Stimulated activated CD8-positive, alpha-beta memory T cell treated with anti-CD3 and anti-CD28 coated beads, Interleukin-12 subunit alpha, Interleukin-12 subunit beta, amount 100 ng/mL, for 24 hours (primary cell): ENCODE data around the gene LCNL1.

Source experiments
- DNase-seq: peaks from one replicate; pipeline ENCODE4 v3.0.0-alpha.2; 2020; ENCODE audit errors: extremely low read depth

The LCNL1 gene

GRCh38 chr9:136982232-136983051, at the start of gene LCNL1:
TSS of gene LCNL1 (plus strand) at chr9:136982993. CDS start at chr9:136983587, 594 bp downstream.
- no peak for DNase-seq

- DNase-seq, result no peak
Measured at GRCh38 chr9:136934277-136934676, 48.5 kb upstream of the LCNL1 start.

DNA sequence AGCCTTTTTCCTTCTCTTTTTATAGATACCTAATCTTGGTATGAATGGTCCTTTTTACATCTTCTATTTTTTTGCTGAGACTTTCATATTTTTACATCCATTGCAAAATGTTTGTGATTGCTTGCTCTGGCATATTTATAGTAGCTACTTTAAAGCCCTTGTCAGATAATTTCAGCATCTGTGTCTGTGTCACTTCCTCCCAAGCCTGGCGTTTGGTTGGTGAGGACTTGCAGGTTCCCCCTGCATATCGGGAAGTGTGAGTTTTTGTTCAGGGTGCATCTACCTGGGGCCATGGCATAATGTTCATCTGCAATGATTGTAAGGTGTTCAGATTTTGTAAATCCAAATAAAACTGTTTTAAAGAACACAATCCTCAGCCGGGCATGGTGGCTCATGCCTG, 47.1 kb upstream of the LCNL1 start:
- DNase-seq, result no peak

- no peak for DNase-seq
Measured at GRCh38 chr9:136936645-136937170, 46.1 kb upstream of the LCNL1 start.

GRCh38 chr9:136937186-136938001, 45.4 kb upstream of the LCNL1 start:
- DNase-seq, result no peak

GRCh38 chr9:136939431-136939995, 43.3 kb upstream of the LCNL1 start:
- DNase-seq, result no peak

GRCh38 chr9:136939996-136940525, 42.7 kb upstream of the LCNL1 start:
- DNase-seq, result no peak

DNA sequence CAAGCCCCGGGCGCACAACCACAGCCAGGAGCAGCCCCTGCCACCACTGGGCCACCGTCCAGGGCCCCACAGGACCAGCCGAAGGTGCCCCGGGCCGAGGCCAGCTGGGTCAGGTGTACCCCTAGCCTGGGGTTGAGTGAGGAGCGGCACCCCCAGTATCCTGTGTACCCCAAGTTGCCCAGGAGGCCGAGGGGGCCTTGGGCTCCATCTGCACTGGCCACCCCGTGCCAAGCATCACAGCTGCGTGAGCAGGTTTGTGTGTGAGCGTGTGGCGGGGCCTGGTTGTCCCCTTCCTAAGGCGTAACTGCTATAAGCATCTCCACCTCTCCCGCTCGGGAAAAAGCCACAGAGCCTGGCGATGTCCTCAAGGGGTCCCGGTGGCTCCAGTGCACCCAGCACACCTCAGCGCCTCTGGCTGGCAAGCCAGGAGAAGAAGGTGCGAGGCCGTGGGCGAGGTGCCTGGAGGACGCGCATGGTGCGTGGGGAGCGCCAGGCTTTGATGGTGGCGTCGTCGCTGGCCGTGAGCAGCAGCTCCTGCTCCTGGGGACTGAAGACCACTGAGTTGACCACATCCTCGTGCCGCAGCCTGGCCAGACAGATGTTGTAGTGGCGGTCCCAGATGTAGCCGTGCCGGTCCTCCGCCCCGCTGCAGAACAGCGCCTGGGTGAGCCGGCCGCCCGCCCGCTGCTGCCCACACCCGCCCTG, 42.1 kb upstream of the LCNL1 start:
- DNase-seq, result no peak

DNA sequence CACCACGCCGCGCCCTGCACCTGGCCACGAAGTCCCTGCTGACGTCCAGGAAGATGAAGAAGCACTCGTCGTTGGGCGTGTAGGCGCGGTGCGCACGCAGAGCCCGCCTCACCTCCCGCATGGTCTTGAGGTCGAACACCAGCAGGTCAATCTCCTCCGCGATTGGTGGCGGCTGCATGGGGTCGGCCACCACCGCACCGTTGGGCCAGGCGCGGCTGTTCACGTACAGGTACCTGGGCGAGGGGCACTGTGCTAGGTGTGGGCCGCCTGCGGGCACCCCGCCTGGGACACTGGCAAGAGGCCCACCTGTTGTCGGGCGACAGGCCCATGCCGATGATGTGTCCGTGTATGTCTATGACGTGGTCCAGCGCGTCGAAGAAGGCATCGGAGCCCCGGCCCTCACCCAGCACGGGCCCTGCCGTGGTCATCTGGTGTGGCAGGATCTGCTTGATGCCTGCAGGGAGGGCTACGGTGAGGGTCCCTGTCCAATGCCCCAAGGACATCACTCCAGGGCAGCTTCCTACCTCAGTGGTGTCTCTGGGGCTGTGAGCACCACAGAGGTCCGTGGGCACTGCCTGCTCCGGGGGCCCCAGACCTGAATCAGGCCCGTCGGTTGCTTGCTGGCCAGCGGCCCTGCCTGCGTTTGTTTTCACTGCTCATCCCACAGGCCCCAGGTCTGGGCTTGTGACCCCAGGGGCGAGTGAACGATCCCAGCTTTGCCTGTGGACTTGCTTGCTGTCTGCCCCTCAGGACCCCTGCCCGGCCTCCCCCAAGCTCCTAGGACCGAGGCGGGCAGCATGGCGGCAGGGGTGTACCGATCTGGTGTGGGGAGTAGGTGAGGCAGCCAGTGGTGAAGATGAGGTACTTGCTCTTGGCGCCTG, 41.3 kb upstream of the LCNL1 start:
- no peak for DNase-seq

GRCh38 chr9:136942112-136942880, 40.5 kb upstream of the LCNL1 start:
- no peak for DNase-seq

DNA sequence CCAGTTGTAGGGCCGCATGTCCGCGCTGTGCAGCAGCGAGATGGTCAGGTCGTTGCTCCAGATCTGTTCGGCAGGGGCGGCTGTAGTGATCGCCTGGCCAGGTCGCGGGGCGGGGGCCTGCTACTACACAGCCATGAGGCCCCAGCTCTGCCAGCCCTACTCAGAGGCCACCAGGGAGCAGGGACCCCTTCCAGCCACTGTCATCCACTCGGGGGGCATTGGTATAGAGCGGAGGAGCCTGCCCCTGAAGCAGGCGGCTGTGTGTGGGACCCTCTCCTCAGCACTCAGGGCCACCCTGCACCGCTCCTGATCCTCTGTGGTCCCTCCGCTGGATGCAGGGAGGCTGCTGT, 39.9 kb upstream of the LCNL1 start:
- DNase-seq, result no peak

GRCh38 chr9:136943291-136944211, 39.2 kb upstream of the LCNL1 start:
- no peak for DNase-seq

- no peak for DNase-seq
Measured at GRCh38 chr9:136944212-136944518, 38.6 kb upstream of the LCNL1 start.

DNA sequence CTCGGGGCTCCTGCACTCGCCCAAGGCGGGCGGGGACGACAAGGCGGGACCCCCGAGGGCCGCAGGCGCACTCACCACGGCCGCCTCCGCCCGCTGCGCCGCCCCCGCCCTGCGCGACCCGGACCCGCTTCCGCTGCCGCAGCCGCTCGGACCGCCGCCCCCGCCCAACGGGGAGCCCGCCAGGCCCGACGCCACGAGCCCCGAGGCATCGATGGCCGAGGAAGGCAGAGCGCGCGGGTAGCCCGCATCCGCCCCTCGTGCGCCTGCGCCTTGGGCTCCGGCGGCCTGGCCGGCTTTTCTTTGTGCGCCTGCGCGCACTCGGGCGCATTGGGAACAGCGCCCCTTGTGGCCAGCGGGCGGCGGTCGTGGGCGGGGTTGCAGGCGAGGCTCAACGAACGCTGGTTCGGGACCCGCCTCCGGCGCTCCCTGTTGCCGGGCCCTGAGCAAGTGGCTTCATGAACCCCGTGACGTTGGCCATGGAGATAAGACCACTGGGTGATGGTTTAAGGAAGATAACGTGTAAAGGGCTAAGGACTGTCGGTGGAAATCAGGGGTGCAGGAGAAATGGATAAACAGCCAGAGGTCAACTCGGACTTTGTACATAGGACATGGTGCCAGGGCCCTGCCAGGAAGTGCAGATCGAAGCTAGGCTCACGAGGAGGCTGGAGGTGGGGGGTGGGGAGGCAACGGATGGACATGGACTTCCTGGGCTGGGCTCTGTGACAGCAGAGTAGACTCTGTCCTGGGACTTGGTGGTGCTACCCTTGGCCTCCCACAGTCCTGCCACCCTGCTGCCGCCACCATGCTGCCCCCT, 38.1 kb upstream of the LCNL1 start, which contains the start of the genes C8G and FBXW5:
Gene C8G (plus strand): TSS at position 725 of the 814 bp plus-strand sequence. CDS start 78 bp downstream, at position 803.
Gene FBXW5 (minus strand): TSS at position 220 of the 814 bp plus-strand sequence. CDS start 655 bp downstream, outside the sequence.
- DNase-seq, result peak; percentile 84

DNA sequence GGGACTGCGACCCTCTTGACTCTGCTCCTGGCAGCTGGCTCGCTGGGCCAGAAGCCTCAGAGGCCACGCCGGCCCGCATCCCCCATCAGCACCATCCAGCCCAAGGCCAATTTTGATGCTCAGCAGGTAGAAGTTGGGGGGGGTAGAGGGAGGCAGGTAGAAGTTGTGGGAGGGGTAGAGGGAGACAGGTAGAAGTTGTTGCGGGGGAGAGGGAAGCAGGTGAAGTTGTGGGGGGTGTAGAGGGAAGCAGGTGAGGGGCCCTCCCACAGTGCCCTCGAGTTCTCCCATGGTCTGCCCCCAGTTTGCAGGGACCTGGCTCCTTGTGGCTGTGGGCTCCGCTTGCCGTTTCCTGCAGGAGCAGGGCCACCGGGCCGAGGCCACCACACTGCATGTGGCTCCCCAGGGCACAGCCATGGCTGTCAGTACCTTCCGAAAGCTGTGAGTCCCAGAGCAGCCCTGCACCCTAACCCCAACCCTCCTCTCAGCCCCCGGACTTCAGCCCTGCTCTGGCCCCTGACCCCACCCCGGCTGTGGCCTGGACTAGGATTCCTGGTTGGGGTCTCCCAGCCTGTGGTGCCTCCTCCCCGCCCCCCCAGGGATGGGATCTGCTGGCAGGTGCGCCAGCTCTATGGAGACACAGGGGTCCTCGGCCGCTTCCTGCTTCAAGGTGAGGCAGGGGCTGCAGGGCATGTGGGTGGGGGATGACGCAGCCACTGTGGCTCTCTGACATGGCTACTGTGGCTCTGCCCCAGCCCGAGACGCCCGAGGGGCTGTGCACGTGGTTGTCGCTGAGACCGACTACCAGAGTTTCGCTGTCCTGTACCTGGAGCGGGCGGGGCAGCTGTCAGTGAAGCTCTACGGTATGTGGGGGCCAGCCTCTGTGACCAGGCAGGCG, 37.2 kb upstream of the LCNL1 start:
- DNase-seq, result no peak

DNA sequence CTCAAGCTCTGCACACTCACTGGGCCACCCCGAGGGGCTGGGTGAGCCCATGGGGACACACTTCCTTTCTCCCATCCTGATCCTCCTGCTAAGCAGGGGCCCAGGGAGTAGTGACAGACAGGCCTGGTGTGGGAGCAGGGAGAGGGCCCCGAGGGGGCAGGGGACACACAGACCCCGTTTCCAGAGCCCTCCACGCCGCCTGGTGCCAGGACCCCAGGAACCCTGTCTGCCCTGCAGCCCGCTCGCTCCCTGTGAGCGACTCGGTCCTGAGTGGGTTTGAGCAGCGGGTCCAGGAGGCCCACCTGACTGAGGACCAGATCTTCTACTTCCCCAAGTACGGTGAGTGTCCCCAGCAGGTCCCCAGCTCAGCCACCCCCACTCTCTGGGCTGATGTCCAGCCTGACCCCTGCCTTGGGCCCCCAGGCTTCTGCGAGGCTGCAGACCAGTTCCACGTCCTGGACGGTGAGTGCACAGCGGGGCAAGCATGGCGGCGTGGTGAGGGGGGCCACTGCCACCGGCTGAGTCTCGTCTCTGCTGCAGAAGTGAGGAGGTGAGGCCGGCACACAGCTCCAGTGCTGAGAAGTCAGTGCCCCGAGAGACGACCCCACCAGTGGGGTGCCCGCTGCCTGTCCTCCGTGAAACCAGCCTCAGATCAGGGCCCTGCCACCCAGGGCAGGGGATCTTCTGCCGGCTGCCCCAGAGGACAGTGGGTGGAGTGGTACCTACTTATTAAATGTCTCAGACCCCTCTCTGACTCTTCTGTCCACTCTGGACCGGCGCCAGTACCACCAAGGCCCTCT, 36.4 kb upstream of the LCNL1 start:
- DNase-seq, result no peak
